Esophagus muscularis mucosa (tissue), 4 donors: ENCODE measurements around the gene ZEB2. TPM values are rescaled to one million over a fixed set of nuclear protein-coding genes. Genes with fewer than 3 reads are reported as not detected.
A peak's percentile ranks its signal among the peaks of the same experiment; 100 is the strongest.

Experiments
- DNase-seq: peaks from one replicate; pipeline ENCODE4 v3.0.0-alpha.2; 2017; ENCODE audit errors: extremely low spot score
- H3K27ac ChIP-seq, 4 donors: fragments of 200-600 bp; sonication (generic); replicated peaks in 1 of 4; 1 replicate in 3 of 4; 2 replicates in 1 of 4; pipeline ENCODE4 v1.5.1; 2016 to 2019; ENCODE audit warnings: mild to moderate bottlenecking in 1 of 4
- H3K27me3 ChIP-seq, 4 donors: fragments of 200-600 bp; sonication (generic); one replicate each; pipeline versions ENCODE4 v1.5.1 to v1.6.0; 2016 to 2019
- H3K36me3 ChIP-seq, 4 donors: fragments of 200-600 bp; sonication (generic); one replicate each; pipeline ENCODE4 v1.5.1; 2016 to 2019
- H3K4me1 ChIP-seq, 4 donors: fragments of 200-600 bp; sonication (generic); one replicate each; pipeline ENCODE4 v1.5.1; 2016 to 2019
- H3K4me3 ChIP-seq, 4 donors: fragments of 200-600 bp; sonication (generic); 1 replicate in 2 of 4; 2 replicates in 2 of 4; pipeline ENCODE4 v1.5.1; 2016 to 2019; ENCODE audit warnings: mild to moderate bottlenecking in 4 of 4, moderate library complexity in 1 of 4
- H3K9me3 ChIP-seq, 4 donors: fragments of 200-600 bp; sonication (generic); 1 replicate in 3 of 4; 2 replicates in 1 of 4; pipeline ENCODE4 v1.5.1; 2016 to 2019
- EP300 ChIP-seq: sonication (generic); formaldehyde crosslinking; IDR thresholded peaks from one replicate; pipeline ENCODE4 v1.6.1; 2017; ENCODE audit warnings: antibody characterized with exemption
- POLR2A ChIP-seq: fragments of 450-650 bp; IDR thresholded peaks from one replicate; pipeline ENCODE4 v1.6.1; 2017; ENCODE audit warnings: antibody characterized with exemption, moderate library complexity, mild to moderate bottlenecking, low read depth
- POLR2AphosphoS5 ChIP-seq, 2 donors: sonication (generic); formaldehyde crosslinking; IDR thresholded peaks; one replicate each; pipeline ENCODE4 v1.6.1; 2017; ENCODE audit warnings: antibody characterized with exemption in 2 of 2
- WGBS: methylation state at CpG from one replicate; pipeline ENCODE4 v1.1.5; 2018; 5-methylcytosine and 5-hydroxymethylcytosine counted together
- intact Hi-C: fragments of 100-400 bp; cut with DNase I; formaldehyde crosslinking; loops from one replicate; pipeline ENCODE4 v1.15.1; 2023
- total RNA-seq, 4 donors: library from RNA; depleted of rRNA; stranded (reverse); fragments of >200 nt; gene quantifications; one replicate each; pipeline versions ENCODE4 v1.1.0 to v1.2.1, GENCODE V29; 2016
- TF ChIP-seq, protein P1 (sequence below), 3 experiments: fragments of 200-600 bp in 2 of 3; fragments of 450-650 bp in 1 of 3; sonication (generic) in 2 of 3; IDR thresholded peaks; one replicate each; pipeline ENCODE4 v1.5.1; 2017 to 2019; ENCODE audit warnings: antibody characterized with exemption in 3 of 3, mild to moderate bottlenecking in 2 of 3, moderate library complexity in 1 of 3

The ZEB2 gene
- total RNA-seq, 4 donors from 2014 or later = 41.2 to 68.3 (median 55.7) TPM

DNA sequence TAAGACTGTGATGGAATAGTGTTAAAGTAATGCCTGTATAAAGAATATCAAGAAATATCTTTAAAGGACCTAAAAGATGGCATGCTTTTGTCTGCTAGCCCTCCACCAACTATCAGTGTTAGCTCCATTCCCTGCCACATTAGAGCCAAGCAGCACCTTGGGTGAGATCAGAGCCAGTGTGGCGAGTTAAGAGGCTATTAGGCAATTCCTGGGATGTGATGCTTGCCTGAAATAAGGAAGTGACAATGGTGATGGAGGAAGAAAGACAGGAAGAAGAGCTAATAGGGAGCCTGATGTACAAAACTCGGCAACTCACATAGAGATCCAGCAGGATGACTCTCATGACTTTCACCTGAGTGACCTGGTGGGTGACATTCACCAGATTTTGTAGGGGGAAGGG lies 143.5 kb downstream of the ZEB2 start:
- no peaks in the 10 kb centered on the region for H3K36me3 ChIP-seq
- TF ChIP-seq EP300 = no peak
- no peak for TF ChIP-seq POLR2A
- no peak for TF ChIP-seq POLR2AphosphoS5 (IDR thresholded peaks at IDR 0.05)
- TF ChIP-seq, protein P1, sequence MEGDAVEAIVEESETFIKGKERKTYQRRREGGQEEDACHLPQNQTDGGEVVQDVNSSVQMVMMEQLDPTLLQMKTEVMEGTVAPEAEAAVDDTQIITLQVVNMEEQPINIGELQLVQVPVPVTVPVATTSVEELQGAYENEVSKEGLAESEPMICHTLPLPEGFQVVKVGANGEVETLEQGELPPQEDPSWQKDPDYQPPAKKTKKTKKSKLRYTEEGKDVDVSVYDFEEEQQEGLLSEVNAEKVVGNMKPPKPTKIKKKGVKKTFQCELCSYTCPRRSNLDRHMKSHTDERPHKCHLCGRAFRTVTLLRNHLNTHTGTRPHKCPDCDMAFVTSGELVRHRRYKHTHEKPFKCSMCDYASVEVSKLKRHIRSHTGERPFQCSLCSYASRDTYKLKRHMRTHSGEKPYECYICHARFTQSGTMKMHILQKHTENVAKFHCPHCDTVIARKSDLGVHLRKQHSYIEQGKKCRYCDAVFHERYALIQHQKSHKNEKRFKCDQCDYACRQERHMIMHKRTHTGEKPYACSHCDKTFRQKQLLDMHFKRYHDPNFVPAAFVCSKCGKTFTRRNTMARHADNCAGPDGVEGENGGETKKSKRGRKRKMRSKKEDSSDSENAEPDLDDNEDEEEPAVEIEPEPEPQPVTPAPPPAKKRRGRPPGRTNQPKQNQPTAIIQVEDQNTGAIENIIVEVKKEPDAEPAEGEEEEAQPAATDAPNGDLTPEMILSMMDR (IDR thresholded peaks at IDR 0.05) = no peak
- H3K4me3 ChIP-seq = no peak overlapping the region
- intact Hi-C loops = no loop called here
- DNase-seq = no peak
- no peak overlapping the region for H3K27ac ChIP-seq
- peaks cover 0 to 16% (median 8%) of the 10 kb centered on the region in 4 donors for H3K4me1 ChIP-seq
- 87% methylated on average over 2 of the region's 2 CpGs for WGBS
- no peaks in the 10 kb centered on the region for H3K9me3 ChIP-seq
- H3K27me3 ChIP-seq = no peaks in the 10 kb centered on the region

DNA sequence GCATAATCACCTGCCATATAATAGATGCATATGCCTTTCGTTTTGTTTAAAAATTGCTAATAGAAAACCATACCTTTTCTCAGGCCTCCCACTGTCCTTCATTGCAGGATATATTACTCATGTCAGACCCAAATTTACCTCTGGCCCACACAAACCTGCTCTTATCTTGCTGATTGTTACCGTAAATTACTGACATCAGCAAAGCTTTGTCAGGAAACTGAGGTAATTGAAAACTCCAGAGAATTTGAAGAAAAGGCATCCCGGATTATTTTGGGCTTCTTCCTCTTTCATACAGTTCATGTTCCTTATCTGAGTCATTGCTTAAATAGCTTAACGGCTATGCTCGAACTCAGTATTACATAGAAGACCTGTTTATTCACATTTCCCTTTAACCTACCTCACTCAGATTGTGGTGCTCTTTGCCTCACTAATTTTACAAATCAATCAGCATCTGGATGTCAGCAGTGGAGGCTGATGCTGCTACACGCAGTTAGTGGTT lies 145.7 kb downstream of the ZEB2 start:
- Histone ChIP-seq H3K27ac (no peak overlapping the region), H3K4me3 (no peak overlapping the region), H3K4me1 (peaks cover 0 to 9% (median 6%) of the 10 kb centered on the region in 4 donors), H3K36me3 (no peaks in the 10 kb centered on the region), H3K27me3 (no peaks in the 10 kb centered on the region), H3K9me3 (no peaks in the 10 kb centered on the region)
- no peak for TF ChIP-seq POLR2A
- TF ChIP-seq EP300 = no peak
- TF ChIP-seq, protein P1 (IDR thresholded peaks at IDR 0.05) = no peak
- no peak for TF ChIP-seq POLR2AphosphoS5 (IDR thresholded peaks at IDR 0.05)
- intact Hi-C loops = no loop called here
- DNase-seq = no peak
- WGBS = 58% methylated on average over 6 of the region's 6 CpGs

DNA sequence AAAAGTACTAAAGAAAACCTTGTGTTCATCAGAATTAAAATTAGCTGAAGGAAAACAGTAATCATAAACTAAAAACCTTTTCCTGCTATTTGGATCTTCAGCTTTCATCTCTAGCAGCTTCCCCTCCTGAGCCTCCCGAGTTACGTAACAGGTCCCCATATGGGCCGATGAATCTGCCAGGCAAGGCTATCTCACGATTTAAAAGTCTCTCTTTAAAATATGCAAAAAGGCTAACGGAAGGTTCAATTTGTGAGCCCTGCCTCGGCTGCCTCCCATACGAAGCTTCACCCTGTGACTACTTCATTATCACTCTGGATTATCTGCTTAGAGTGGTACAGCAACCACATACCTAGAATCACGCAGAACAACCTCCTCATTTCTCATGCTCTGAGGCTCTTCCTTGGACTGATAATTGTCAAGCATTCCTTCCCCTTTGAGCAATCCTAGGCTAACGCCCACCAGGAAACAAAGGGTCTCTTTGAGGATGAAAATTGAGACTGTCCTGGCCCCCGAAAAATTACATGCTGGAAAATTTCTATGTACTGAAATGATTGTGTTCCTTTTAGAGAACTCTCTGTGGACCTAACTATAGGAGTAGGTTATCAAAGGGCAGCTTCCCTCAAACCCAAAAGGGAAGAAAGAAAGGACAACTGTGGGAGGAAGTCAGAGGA lies 147.4 kb downstream of the ZEB2 start:
- Histone ChIP-seq H3K27ac (peak overlapping the region in 2 of 4 donors; percentile 45 to 46), H3K4me1 (peaks cover 0 to 9% (median 6%) of the 10 kb centered on the region in 4 donors), H3K4me3 (peak overlapping the region in 2 of 4 donors; percentile 5 to 29), H3K36me3 (no peaks in the 10 kb centered on the region), H3K27me3 (no peaks in the 10 kb centered on the region), H3K9me3 (no peaks in the 10 kb centered on the region)
- no peak for TF ChIP-seq POLR2AphosphoS5 (IDR thresholded peaks at IDR 0.05)
- TF ChIP-seq POLR2A = no peak
- no peak for TF ChIP-seq EP300
- TF ChIP-seq, protein P1 (IDR thresholded peaks at IDR 0.05) = no peak
- DNase-seq = no peak
- WGBS = 60% methylated on average over 10 of the region's 10 CpGs
- intact Hi-C loops = no loop called here

DNA sequence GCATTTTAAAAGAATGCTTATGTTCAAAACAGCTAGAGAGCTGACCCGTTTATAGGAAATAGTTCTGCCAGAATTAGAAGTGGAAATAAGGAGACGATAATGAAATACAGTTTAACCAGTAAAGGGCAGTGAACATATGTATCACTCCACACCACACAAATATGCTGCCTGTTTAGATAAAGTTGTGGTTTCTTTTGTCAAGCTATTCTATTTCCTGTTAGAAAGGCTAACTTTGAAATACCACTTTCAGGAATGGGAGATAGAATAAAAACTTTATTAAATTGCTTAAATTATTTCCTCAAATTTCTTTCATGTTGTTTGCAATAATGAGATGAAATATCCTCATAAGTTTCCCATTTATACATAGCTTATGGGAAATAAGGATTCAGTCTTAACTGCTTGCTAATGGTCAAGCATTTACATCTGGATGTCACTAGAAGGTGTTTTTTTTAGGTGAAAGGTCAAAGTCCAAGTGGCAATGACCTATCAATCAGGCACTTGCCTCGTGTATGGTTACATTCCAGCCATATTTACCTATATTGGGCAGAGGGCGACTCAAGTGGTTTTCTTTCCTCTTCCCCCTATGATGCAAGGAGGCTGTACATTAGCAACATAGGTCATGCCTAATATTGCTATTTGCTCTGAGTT lies 148.9 kb downstream of the ZEB2 start:
- intact Hi-C loops = no loop called here
- no peaks in the 10 kb centered on the region for H3K9me3 ChIP-seq
- 61% methylated on average over 4 of the region's 4 CpGs for WGBS

More for the DNA sequence above, 148.9 kb downstream of the ZEB2 start:
- H3K27me3 ChIP-seq = no peaks in the 10 kb centered on the region
- H3K4me1 ChIP-seq = peaks cover 6 to 9% (median 6%) of the 10 kb centered on the region in 4 donors
- H3K36me3 ChIP-seq = no peaks in the 10 kb centered on the region
- TF ChIP-seq, protein P1 (IDR thresholded peaks at IDR 0.05) = no peak
- no peak for TF ChIP-seq POLR2AphosphoS5 (IDR thresholded peaks at IDR 0.05)
- no peak for TF ChIP-seq EP300
- no peak for TF ChIP-seq POLR2A
- H3K27ac ChIP-seq = no peak overlapping the region
- no peak for DNase-seq
- H3K4me3 ChIP-seq = no peak overlapping the region
